Measurements from ENCODE around the gene RCC1.

DNA sequence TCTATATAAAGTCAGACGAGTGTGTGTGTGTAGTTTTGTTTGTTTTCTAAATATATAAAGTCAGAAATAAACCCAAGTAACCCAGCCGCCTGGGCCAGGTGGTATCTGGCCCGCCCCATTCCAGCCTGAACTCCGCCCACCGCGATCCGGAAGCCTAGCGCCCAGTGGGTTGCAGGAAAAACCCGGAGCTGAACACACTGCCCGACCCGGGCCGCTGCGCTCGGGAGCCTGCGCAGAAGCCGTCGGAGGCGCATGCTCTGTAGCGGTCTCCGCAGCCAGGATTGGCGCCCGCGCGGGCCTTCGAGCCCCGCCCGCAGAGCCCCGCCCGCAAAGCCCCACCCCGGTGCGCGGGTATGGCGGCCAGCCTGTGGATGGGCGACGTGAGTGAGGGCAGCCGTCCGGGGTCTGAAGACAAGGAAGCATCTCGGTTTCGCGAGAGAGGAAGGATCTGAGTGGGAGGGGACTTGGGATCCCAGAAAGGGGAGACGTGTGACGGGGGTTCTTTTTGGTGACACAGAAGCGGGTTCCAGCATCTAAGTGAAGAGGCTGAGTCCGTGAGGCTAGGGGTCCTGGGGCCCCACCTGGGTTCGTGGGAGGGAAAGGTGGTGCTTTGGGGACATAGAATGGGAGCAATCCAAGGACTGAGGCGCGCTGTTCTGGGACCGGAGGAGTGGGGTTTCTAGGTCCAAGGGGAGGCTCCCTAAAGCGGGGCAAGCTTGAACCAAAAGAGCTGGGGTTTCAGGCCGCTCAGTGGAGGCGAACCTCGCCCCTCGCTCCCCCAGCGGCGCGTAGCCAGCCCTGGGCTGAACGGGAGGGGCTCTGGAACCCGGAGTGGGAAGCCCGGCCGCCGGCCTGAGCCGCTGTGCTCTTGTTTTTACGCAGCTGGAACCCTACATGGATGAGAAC lies 47.2 kb downstream of the RCC1 start, which contains the start of gene TRNAU1AP:
- TF ChIP-seq, protein P1, sequence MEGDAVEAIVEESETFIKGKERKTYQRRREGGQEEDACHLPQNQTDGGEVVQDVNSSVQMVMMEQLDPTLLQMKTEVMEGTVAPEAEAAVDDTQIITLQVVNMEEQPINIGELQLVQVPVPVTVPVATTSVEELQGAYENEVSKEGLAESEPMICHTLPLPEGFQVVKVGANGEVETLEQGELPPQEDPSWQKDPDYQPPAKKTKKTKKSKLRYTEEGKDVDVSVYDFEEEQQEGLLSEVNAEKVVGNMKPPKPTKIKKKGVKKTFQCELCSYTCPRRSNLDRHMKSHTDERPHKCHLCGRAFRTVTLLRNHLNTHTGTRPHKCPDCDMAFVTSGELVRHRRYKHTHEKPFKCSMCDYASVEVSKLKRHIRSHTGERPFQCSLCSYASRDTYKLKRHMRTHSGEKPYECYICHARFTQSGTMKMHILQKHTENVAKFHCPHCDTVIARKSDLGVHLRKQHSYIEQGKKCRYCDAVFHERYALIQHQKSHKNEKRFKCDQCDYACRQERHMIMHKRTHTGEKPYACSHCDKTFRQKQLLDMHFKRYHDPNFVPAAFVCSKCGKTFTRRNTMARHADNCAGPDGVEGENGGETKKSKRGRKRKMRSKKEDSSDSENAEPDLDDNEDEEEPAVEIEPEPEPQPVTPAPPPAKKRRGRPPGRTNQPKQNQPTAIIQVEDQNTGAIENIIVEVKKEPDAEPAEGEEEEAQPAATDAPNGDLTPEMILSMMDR (IDR thresholded peaks at IDR 0.05), result no peak
- peak; percentile 47 for TF ChIP-seq POLR2A (IDR thresholded peaks at IDR 0.05)

Measured in right lobe of liver (tissue), 4 donors.